ENCODE data around the gene CXCR6.
"Not testable (repeated sequence)": the region's sequence is repeated elsewhere in the genome, so short reads cannot be mapped to it uniquely, and the experiment has no call there.

CXCR6 gene

GRCh38 chr3:45994419-45995235 lies 51.4 kb downstream of the CXCR6 start:
- no peak for TF ChIP-seq CTCF (IDR thresholded peaks at IDR 0.05; ENCODE audit: unreplicated experiment in 3 of 3)
- Mint-ChIP-seq H3K4me3 (peak overlapping the region; percentile 89 to 94 (median 92)), H3K36me3 (ENCODE audit: low read depth) (no peaks in the 10 kb centered on the region), H3K27me3 (ENCODE audit: low read depth) (peaks cover 14% of the 10 kb centered on the region), H3K9me3 (no peaks in the 10 kb centered on the region), H3K4me1 (peaks cover 23% of the 10 kb centered on the region), H3K27ac (peak overlapping the region in 1 of 3 experiments; percentile 59)

GRCh38 chr3:45995236-45996192 lies 52.2 kb downstream of the CXCR6 start, which contains the start of gene FYCO1:
TSS of gene FYCO1 (minus strand) at chr3:45995824. CDS start at chr3:45984910, 10,914 bp downstream.
- no peaks in the 10 kb centered on the region for H3K9me3 Mint-ChIP-seq

GRCh38 chr3:45997499-45997898 lies 54.2 kb downstream of the CXCR6 start:
- not testable (repeated sequence) for H3K27ac Mint-ChIP-seq; H3K4me3 Mint-ChIP-seq; H3K9me3 Mint-ChIP-seq; H3K36me3 Mint-ChIP-seq (ENCODE audit: low read depth); H3K4me1 Mint-ChIP-seq
- peaks cover 21% of the 10 kb centered on the region for H3K27me3 Mint-ChIP-seq (ENCODE audit: low read depth)

More at GRCh38 chr3:45995236-45996192, 52.2 kb downstream of the CXCR6 start, which contains the start of gene FYCO1:
- Mint-ChIP-seq H3K4me3 (peak within 1 kb of the TSS; percentile 89 to 94 (median 92)), H3K27me3 (ENCODE audit: low read depth) (peaks cover 17% of the 10 kb centered on the region), H3K36me3 (ENCODE audit: low read depth) (no peaks in the 10 kb centered on the region), H3K4me1 (peaks cover 20% of the 10 kb centered on the region), H3K27ac (peak within 1 kb of the TSS in 2 of 3 experiments; percentile 49 to 59)
- TF ChIP-seq CTCF (IDR thresholded peaks at IDR 0.05; ENCODE audit: unreplicated experiment in 3 of 3), result no peak

GRCh38 chr3:45997942-45998341 lies 54.7 kb downstream of the CXCR6 start:
- Mint-ChIP-seq H3K9me3 (no peaks in the 10 kb centered on the region), H3K4me1 (peaks cover 4% of the 10 kb centered on the region), H3K27ac (no peak overlapping the region), H3K36me3 (ENCODE audit: low read depth) (no peaks in the 10 kb centered on the region), H3K4me3 (peak overlapping the region in 1 of 3 experiments; percentile 5), H3K27me3 (ENCODE audit: low read depth) (peaks cover 21% of the 10 kb centered on the region)
- TF ChIP-seq CTCF (IDR thresholded peaks at IDR 0.05; ENCODE audit: unreplicated experiment in 3 of 3), result no peak

Data from nephron (organoid).